Right cardiac atrium (tissue), 5 donors: ENCODE results near the gene TOGARAM2. TPM values are rescaled to one million over a fixed set of nuclear protein-coding genes. Genes with fewer than 3 reads are reported as not detected.

ENCODE experiments used
- ATAC-seq, 2 donors: fragments of 200-7000 bp; cut with Tn5 transposase; one replicate each; pipeline versions ENCODE4 v1.8.0 to v1.9.1; 2020; ENCODE audit warnings: moderate library complexity in 2 of 2, mild to moderate bottlenecking in 1 of 2
- DNase-seq, 3 donors: peaks; one replicate each; pipeline ENCODE4 v3.0.0-alpha.2; 2020
- H3K27ac ChIP-seq: one replicate; pipeline ENCODE4 v1.5.1; 2013; ENCODE audit warnings: mild to moderate bottlenecking, low read length, control low read depth, moderate library complexity
- H3K27me3 ChIP-seq: one replicate; pipeline ENCODE4 v1.6.1; 2013; ENCODE audit not compliant: control insufficient read depth, insufficient read depth
- H3K4me1 ChIP-seq: one replicate; pipeline ENCODE4 v1.6.1; 2013; ENCODE audit warnings: low read length; ENCODE audit not compliant: control insufficient read depth, insufficient read depth
- H3K4me3 ChIP-seq: one replicate; pipeline ENCODE4 v1.5.1; 2013; ENCODE audit warnings: low read length, control low read depth
- H3K9me3 ChIP-seq: one replicate; pipeline ENCODE4 v1.6.1; 2013; ENCODE audit warnings: low read length; ENCODE audit not compliant: control insufficient read depth
- WGBS: extraction: QIAGEN DNeasy Blood & Tissue Kit; methylation state at CpG from one replicate; pipeline ENCODE4 v1.1.7; 2013; 5-methylcytosine and 5-hydroxymethylcytosine counted together
- intact Hi-C, 4 donors: fragments of 100-400 bp; cut with DNase I; formaldehyde crosslinking; loops; one replicate each; pipeline versions ENCODE4 v1.11.0 to v1.14.0; 2022 to 2023
- long read RNA-seq, 4 donors: library from polyadenylated mRNA; unstranded; transcript quantifications; one replicate each; pipeline ENCODE4 v2.0.0, GENCODE V29; 2020 to 2021
- polyA plus RNA-seq: library from polyadenylated mRNA; stranded (reverse); fragments of 200-250 nt; gene quantifications from one replicate; pipeline ENCODE4 v1.2.3, GENCODE V29; 2013
- total RNA-seq, 4 donors: library from RNA; stranded (reverse); fragmentation: NEBNext Ultra II Directional; extraction: Animal tissue kit (Norgen Biotek cat#: 25700); gene quantifications; one replicate each; pipeline ENCODE4 v1.2.1, GENCODE V29; 2021
- donor health status: healthy with polysubstance abuse.
- donor health status: DM: no; HTN: yes; CAD: no.
- donor health status: DM: no; HTN: no; CAD: no.
- donor health status: DM: no; HTN: yes; CAD: no; lungs with severe emphysema.
- donor health status: DM: yes; HTN: yes; CAD: no.

TOGARAM2 gene
- total RNA-seq = 10 to 100 TPM; 13.6 to 29.5 (median 26.0) TPM
- polyA plus RNA-seq = 17.4 TPM
- long read RNA-seq, donor 1, transcript TOGARAM2-206 (11 exons, 1,932 nt) = major isoform, 8 of 47 reads
- long read RNA-seq, donor 1, partial matches to known transcripts = 21 of 47 reads
- long read RNA-seq, donor 1, other reads (novel, unspliced or antisense) = 18 of 47 reads
- long read RNA-seq, donor 2, transcript TOGARAM2-206 (11 exons, 1,932 nt) = major isoform, 5 of 15 reads
- long read RNA-seq, donor 2, partial matches to known transcripts = 3 of 15 reads
- long read RNA-seq, donor 2, other reads (novel, unspliced or antisense) = 7 of 15 reads
- long read RNA-seq, donor 3, full-length matches to known transcripts = 20 of 71 reads
- long read RNA-seq, donor 3, partial matches to known transcripts = 29 of 71 reads
- long read RNA-seq, donor 3, other reads (novel, unspliced or antisense) = 22 of 71 reads
- long read RNA-seq, donor 4, partial matches to known transcripts = 1 of 12 reads
- long read RNA-seq, donor 4, other reads (novel, unspliced or antisense) = 7 of 12 reads

GRCh38 chr2:28981016-28981441, at the start of gene TOGARAM2:
Gene TOGARAM2 (plus strand): TSS chr2:28981298. CDS start chr2:28994835, 13,537 bp downstream.
- Histone ChIP-seq H3K4me1 (peaks cover 8% of the 10 kb centered on the region), H3K4me3 (no peak within 1 kb of the TSS)

GRCh38 chr2:28934769-28935168, 46.3 kb upstream of the TOGARAM2 start:
- intact Hi-C loops = no loop called here
- WGBS = 96% methylated on average over 2 of the region's 2 CpGs
- ATAC-seq (no peak), DNase-seq (no peak)
- H3K27ac ChIP-seq = no peak overlapping the region
- H3K4me3 ChIP-seq = no peak overlapping the region
- H3K4me1 ChIP-seq = no peaks in the 10 kb centered on the region
- no peaks in the 10 kb centered on the region for H3K27me3 ChIP-seq
- H3K9me3 ChIP-seq = no peaks in the 10 kb centered on the region

More at GRCh38 chr2:28981016-28981441, at the start of gene TOGARAM2:
- Histone ChIP-seq H3K9me3 (no peaks in the 10 kb centered on the region), H3K27ac (peak within 1 kb of the TSS; percentile 56), H3K27me3 (no peaks in the 10 kb centered on the region)
- ATAC-seq (peak; percentile 62 to 71), DNase-seq (peak in 2 of 3 donors; percentile 30 to 67)
- 30% methylated on average over 10 of the region's 10 CpGs for WGBS
- intact Hi-C loops = no loop called here

GRCh38 chr2:28941008-28941407, 40.1 kb upstream of the TOGARAM2 start:
- no peaks in the 10 kb centered on the region for H3K9me3 ChIP-seq
- no peaks in the 10 kb centered on the region for H3K4me1 ChIP-seq
- no peak for DNase-seq
- H3K27me3 ChIP-seq = no peaks in the 10 kb centered on the region
- H3K4me3 ChIP-seq = no peak overlapping the region
- 85% methylated on average over 3 of the region's 3 CpGs for WGBS
- H3K27ac ChIP-seq = no peak overlapping the region
- intact Hi-C loops = no loop called here
- ATAC-seq = no peak

- Histone ChIP-seq H3K4me3 (no peak overlapping the region), H3K9me3 (no peaks in the 10 kb centered on the region), H3K27ac (no peak overlapping the region), H3K4me1 (no peaks in the 10 kb centered on the region), H3K27me3 (no peaks in the 10 kb centered on the region)
- intact Hi-C loops = no loop called here
- ATAC-seq (no peak), DNase-seq (no peak)
- WGBS = 94% methylated on average over 14 of the region's 14 CpGs
These were observed 36.4 kb upstream of the TOGARAM2 start for GRCh38 chr2:28944535-28945248.

GRCh38 chr2:28948160-28948559, 32.9 kb upstream of the TOGARAM2 start:
- no peaks in the 10 kb centered on the region for H3K27me3 ChIP-seq
- 96% methylated on average over 2 of the region's 2 CpGs for WGBS
- H3K4me3 ChIP-seq = no peak overlapping the region
- DNase-seq (no peak), ATAC-seq (no peak)
- H3K27ac ChIP-seq = no peak overlapping the region
- intact Hi-C loops = no loop called here
- H3K4me1 ChIP-seq = peaks cover 4% of the 10 kb centered on the region
- no peaks in the 10 kb centered on the region for H3K9me3 ChIP-seq

GRCh38 chr2:28949190-28949589, 31.9 kb upstream of the TOGARAM2 start:
- Histone ChIP-seq H3K27me3 (no peaks in the 10 kb centered on the region), H3K27ac (no peak overlapping the region), H3K4me3 (no peak overlapping the region), H3K9me3 (no peaks in the 10 kb centered on the region), H3K4me1 (peaks cover 4% of the 10 kb centered on the region)
- ATAC-seq (no peak), DNase-seq (no peak)
- intact Hi-C loops = no loop called here
- whole genome bisulfite sequencing = 97% methylated on average over 1 of the region's 1 CpG

GRCh38 chr2:28949617-28950305, 31.3 kb upstream of the TOGARAM2 start:
- no peak for ATAC-seq
- Histone ChIP-seq H3K27ac (no peak overlapping the region), H3K9me3 (no peaks in the 10 kb centered on the region), H3K4me3 (no peak overlapping the region), H3K4me1 (peaks cover 4% of the 10 kb centered on the region), H3K27me3 (no peaks in the 10 kb centered on the region)
- intact Hi-C loops = loop anchor here in 2 of 4 donors (10.0 kb wide), 2 partner anchors 895 to 1125 kb away; no protein-coding TSS in a partner anchor
- 89% methylated on average over 11 of the region's 11 CpGs for WGBS
- no peak for DNase-seq

GRCh38 chr2:28950941-28951630, 30.0 kb upstream of the TOGARAM2 start:
- ATAC-seq (no peak), DNase-seq (no peak)
- Histone ChIP-seq H3K27ac (no peak overlapping the region), H3K4me3 (no peak overlapping the region), H3K4me1 (peaks cover 4% of the 10 kb centered on the region), H3K27me3 (no peaks in the 10 kb centered on the region), H3K9me3 (no peaks in the 10 kb centered on the region)
- 95% methylated on average over 12 of the region's 12 CpGs for WGBS
- intact Hi-C loops = loop anchor here in 2 of 4 donors (10.0 kb wide), 2 partner anchors 894 to 1124 kb away; no protein-coding TSS in a partner anchor

- peak overlapping the region; percentile 68 for H3K27ac ChIP-seq
- intact Hi-C loops = loop anchor here in 2 of 4 donors (10.0 kb wide), 2 partner anchors 893 to 1123 kb away; no protein-coding TSS in a partner anchor
- 68% methylated on average over 13 of the region's 13 CpGs for WGBS
- H3K4me3 ChIP-seq = no peak overlapping the region
- H3K27me3 ChIP-seq = no peaks in the 10 kb centered on the region
- H3K9me3 ChIP-seq = no peaks in the 10 kb centered on the region
- ATAC-seq (peak; percentile 70 to 74), DNase-seq (peak in 1 of 3 donors; percentile 55)
- H3K4me1 ChIP-seq = peaks cover 4% of the 10 kb centered on the region
These were observed 28.9 kb upstream of the TOGARAM2 start for GRCh38 chr2:28951910-28952835.
